ENCODE results near the gene BCL6B. TPM values are rescaled to one million over a fixed set of nuclear protein-coding genes. Genes with fewer than 3 reads are reported as not detected.

BCL6B gene
- total RNA-seq, result 68.6 and 99.3 TPM in 2 replicates

GRCh38 chr17:7022781-7023571 is at the start of gene BCL6B:
BCL6B (plus strand) TSS chr17:7023050; CDS start chr17:7023672, 622 bp downstream.

GRCh38 chr17:6995500-6996255 is 27.2 kb upstream of the BCL6B start, which contains the start of gene ALOX12:
ALOX12 (plus strand) TSS chr17:6996049; CDS start chr17:6996118, 69 bp downstream.

GRCh38 chr17:7035591-7036368 is 12.9 kb downstream of the BCL6B start, which contains the start of gene SLC16A13:
SLC16A13 (plus strand) TSS chr17:7036015; CDS start chr17:7036383, 368 bp downstream.

GRCh38 chr17:7043497-7044198 is 20.8 kb downstream of the BCL6B start, which contains the start of gene SLC16A11:
SLC16A11 (minus strand) TSS chr17:7044092; CDS start chr17:7043513, 579 bp downstream.

Other genes with a start within 250 kb of the BCL6B start
- under 0.01 and 7.1 TPM in 2 replicates for gene FBXO39, start 246.8 kb upstream of the BCL6B start, total RNA-seq
- gene TEKT1, start 191.3 kb upstream of the BCL6B start, total RNA-seq, result not detected in 2 replicates
- gene ALOX12, start 27.0 kb upstream of the BCL6B start, total RNA-seq, result not detected in 2 replicates
- 22.2 and 55.1 TPM in 2 replicates for gene RNASEK, start 10.4 kb upstream of the BCL6B start, total RNA-seq
- gene SLC16A13, start 13.0 kb downstream of the BCL6B start, total RNA-seq, result 1.5 and 1.9 TPM in 2 replicates
- gene SLC16A11, start 21.0 kb downstream of the BCL6B start, total RNA-seq, result 0.44 and 0.49 TPM in 2 replicates
- gene CLEC10A, start 57.2 kb downstream of the BCL6B start, total RNA-seq, result 0.19 TPM in 1 of 2 replicates, not detected in the other
- not detected in 2 replicates for gene ASGR2, start 91.8 kb downstream of the BCL6B start, total RNA-seq
- 10.5 and 15.1 TPM in 2 replicates for gene ASGR1, start 156.3 kb downstream of the BCL6B start, total RNA-seq
- gene DLG4, start 196.8 kb downstream of the BCL6B start, total RNA-seq, result 6.8 and 22.5 TPM in 2 replicates
- gene ACADVL, start 196.9 kb downstream of the BCL6B start, total RNA-seq, result 205 and 264 TPM in 2 replicates
- 32.2 and 53.0 TPM in 2 replicates for gene DVL2, start 211.5 kb downstream of the BCL6B start, total RNA-seq
- gene PHF23, start 216.4 kb downstream of the BCL6B start, total RNA-seq, result 28.7 and 37.6 TPM in 2 replicates
- gene GABARAP, start 219.4 kb downstream of the BCL6B start, total RNA-seq, result 86.0 and 116 TPM in 2 replicates
- 18.5 and 41.9 TPM in 2 replicates for gene CTDNEP1, start 228.7 kb downstream of the BCL6B start, total RNA-seq
- gene ELP5, start 229.2 kb downstream of the BCL6B start, total RNA-seq, result 22.4 and 31.6 TPM in 2 replicates
- 0.82 and 8.1 TPM in 2 replicates for gene CLDN7, start 239.4 kb downstream of the BCL6B start, total RNA-seq